Mesendoderm (in vitro differentiated cells): Measurements from ENCODE around the gene SND1.

Source experiments
- DNase-seq: peaks from one replicate; pipeline ENCODE4 v3.0.0; 2013
- H2AK5ac ChIP-seq: 2 replicates; pipeline ENCODE4 v1.6.1; 2013; ENCODE audit warnings: low read length, inconsistent platforms
- H2BK120ac ChIP-seq: 2 replicates; pipeline ENCODE4 v1.6.1; 2013; ENCODE audit warnings: low read depth, mild to moderate bottlenecking, low read length, moderate library complexity, mixed read lengths
- H2BK15ac ChIP-seq: replicated peaks from 2 replicates; pipeline ENCODE4 v1.6.1; 2013; ENCODE audit warnings: low read depth, mild to moderate bottlenecking, moderate library complexity
- H2BK5ac ChIP-seq: 2 replicates; pipeline ENCODE4 v1.6.1; 2013; ENCODE audit warnings: low read length, inconsistent platforms
- H3K18ac ChIP-seq: 2 replicates; pipeline ENCODE4 v1.6.1; 2013; ENCODE audit warnings: mild to moderate bottlenecking, low read length, mixed read lengths
- H3K23ac ChIP-seq: one replicate; pipeline ENCODE4 v1.6.1; 2013; ENCODE audit warnings: low read length
- H3K27ac ChIP-seq: 2 replicates; pipeline ENCODE4 v1.5.1; 2013; ENCODE audit warnings: low read depth, mild to moderate bottlenecking, inconsistent platforms, low read length, moderate library complexity
- H3K27me3 ChIP-seq: 2 replicates; pipeline ENCODE4 v1.6.1; 2013; ENCODE audit warnings: low read length, control low read depth, mild to moderate bottlenecking, inconsistent platforms; ENCODE audit not compliant: insufficient read depth, poor library complexity
- H3K36me3 ChIP-seq: 2 replicates; pipeline ENCODE4 v1.6.1; 2013; ENCODE audit warnings: low read length, inconsistent platforms; ENCODE audit not compliant: control insufficient read depth, insufficient read depth
- H3K4ac ChIP-seq: one replicate; pipeline ENCODE4 v1.6.1; 2013; ENCODE audit warnings: low read depth, mild to moderate bottlenecking, low read length, moderate library complexity
- H3K4me1 ChIP-seq: 2 replicates; pipeline ENCODE4 v1.6.1; 2013; ENCODE audit warnings: low read depth, low read length, inconsistent platforms; ENCODE audit not compliant: control insufficient read depth
- H3K4me2 ChIP-seq: 2 replicates; pipeline ENCODE4 v1.6.1; 2013; ENCODE audit warnings: low read length
- H3K4me3 ChIP-seq: 2 replicates; pipeline ENCODE4 v1.5.1; 2013; ENCODE audit warnings: mild to moderate bottlenecking, low read length
- H3K56ac ChIP-seq: one replicate; pipeline ENCODE4 v1.6.1; 2013; ENCODE audit warnings: low read length
- H3K79me1 ChIP-seq: 2 replicates; pipeline ENCODE4 v1.6.1; 2013; ENCODE audit warnings: low read length, inconsistent platforms
- H3K79me2 ChIP-seq: 2 replicates; pipeline ENCODE4 v1.6.1; 2013; ENCODE audit warnings: mild to moderate bottlenecking, low read length; ENCODE audit not compliant: control insufficient read depth, insufficient read depth
- H3K9ac ChIP-seq: 2 replicates; pipeline ENCODE4 v1.6.1; 2013; ENCODE audit warnings: low read length, inconsistent platforms
- H4K5ac ChIP-seq: one replicate; pipeline ENCODE4 v1.6.1; 2013; ENCODE audit warnings: low read length
- H4K8ac ChIP-seq: one replicate; pipeline ENCODE4 v1.6.1; 2013; ENCODE audit warnings: low read depth, mild to moderate bottlenecking, control low read depth, low read length, moderate library complexity
- WGBS: extraction: QIAGEN DNeasy Blood & Tissue Kit; methylation state at CpG from one replicate; pipeline ENCODE4 v1.1.7; 2013; ENCODE audit warnings: low lambda C conversion rate, missing lambda C conversion rate; ENCODE audit not compliant: insufficient coverage; ENCODE audit errors: extremely low coverage; 5-methylcytosine and 5-hydroxymethylcytosine counted together

Gene SND1

DNA sequence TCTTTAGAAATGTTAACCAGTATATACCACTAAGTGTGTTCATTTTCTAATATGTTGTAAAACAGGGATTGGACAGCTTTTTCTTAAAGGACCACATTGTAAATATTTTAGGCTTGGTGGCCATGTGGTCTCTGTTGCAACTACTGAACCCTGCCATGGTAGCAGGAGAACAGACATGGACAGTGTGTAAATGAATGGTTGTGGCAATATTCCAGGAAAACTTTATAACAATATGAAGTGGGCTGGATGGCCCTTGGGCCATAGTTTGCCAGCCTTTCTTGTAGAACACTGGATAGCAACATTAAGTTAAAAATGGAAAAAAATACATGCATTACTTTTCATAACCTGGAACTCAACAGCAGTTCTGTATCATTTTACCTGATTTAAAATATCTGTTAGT is 61.0 kb downstream of the SND1 start:
- H3K23ac ChIP-seq, result no peak overlapping the region
- H4K8ac ChIP-seq, result no peak overlapping the region
- no peak overlapping the region for H2BK5ac ChIP-seq
- no peak for DNase-seq
- no peak overlapping the region for H3K18ac ChIP-seq
- no peak overlapping the region for H3K4me2 ChIP-seq
- H3K4ac ChIP-seq, result no peak overlapping the region
- H2BK120ac ChIP-seq, result no peak overlapping the region
- peaks cover 12% of the 10 kb centered on the region for H3K79me1 ChIP-seq
- no peak overlapping the region for H3K4me3 ChIP-seq
- no peak overlapping the region for H4K5ac ChIP-seq
- no peak overlapping the region for H2AK5ac ChIP-seq
- H3K36me3 ChIP-seq, result peaks cover 5% of the 10 kb centered on the region
- H3K9ac ChIP-seq, result no peak overlapping the region
- H3K27me3 ChIP-seq, result no peaks in the 10 kb centered on the region
- H3K4me1 ChIP-seq, result no peaks in the 10 kb centered on the region
- H3K56ac ChIP-seq, result no peak overlapping the region
- H3K27ac ChIP-seq, result no peak overlapping the region
- H2BK15ac ChIP-seq, result no peak overlapping the region
- peaks cover 6% of the 10 kb centered on the region for H3K79me2 ChIP-seq

DNA sequence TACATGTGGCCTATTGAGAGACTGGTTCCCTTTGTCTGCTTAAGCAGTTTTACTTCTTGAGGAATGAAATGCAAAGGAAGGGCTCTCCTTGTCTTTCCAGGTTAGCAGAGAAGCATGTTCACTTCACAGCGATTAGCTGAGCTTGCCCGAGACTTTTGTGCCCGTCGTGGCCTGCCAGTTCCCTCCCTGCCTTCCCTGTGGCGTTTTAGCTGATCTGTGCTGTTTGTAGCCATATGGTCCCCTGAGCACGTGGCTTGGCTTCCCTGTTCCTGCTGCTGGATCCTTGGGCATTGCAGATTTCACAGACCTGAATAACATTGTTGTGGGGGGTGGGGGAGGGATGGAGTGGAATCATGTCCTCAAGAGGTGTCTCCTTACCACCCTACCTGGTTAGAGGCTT is 61.8 kb downstream of the SND1 start:
- no peak for DNase-seq
- H2BK5ac ChIP-seq, result no peak overlapping the region
- H4K8ac ChIP-seq, result no peak overlapping the region
- no peak overlapping the region for H4K5ac ChIP-seq
- peaks cover 6% of the 10 kb centered on the region for H3K79me2 ChIP-seq
- no peak overlapping the region for H2AK5ac ChIP-seq
- no peak overlapping the region for H3K9ac ChIP-seq
- H3K4me3 ChIP-seq, result no peak overlapping the region
- H2BK120ac ChIP-seq, result no peak overlapping the region
- WGBS, result no CpG with 5 or more reads among the region's 6 CpGs
- no peak overlapping the region for H3K56ac ChIP-seq
- no peak overlapping the region for H3K18ac ChIP-seq
- H3K36me3 ChIP-seq, result peaks cover 5% of the 10 kb centered on the region
- H2BK15ac ChIP-seq, result no peak overlapping the region
- H3K79me1 ChIP-seq, result peaks cover 12% of the 10 kb centered on the region
- H3K4me2 ChIP-seq, result no peak overlapping the region
- H3K27ac ChIP-seq, result no peak overlapping the region
- H3K4ac ChIP-seq, result no peak overlapping the region
- H3K27me3 ChIP-seq, result no peaks in the 10 kb centered on the region
- H3K4me1 ChIP-seq, result no peaks in the 10 kb centered on the region
- H3K23ac ChIP-seq, result no peak overlapping the region

DNA sequence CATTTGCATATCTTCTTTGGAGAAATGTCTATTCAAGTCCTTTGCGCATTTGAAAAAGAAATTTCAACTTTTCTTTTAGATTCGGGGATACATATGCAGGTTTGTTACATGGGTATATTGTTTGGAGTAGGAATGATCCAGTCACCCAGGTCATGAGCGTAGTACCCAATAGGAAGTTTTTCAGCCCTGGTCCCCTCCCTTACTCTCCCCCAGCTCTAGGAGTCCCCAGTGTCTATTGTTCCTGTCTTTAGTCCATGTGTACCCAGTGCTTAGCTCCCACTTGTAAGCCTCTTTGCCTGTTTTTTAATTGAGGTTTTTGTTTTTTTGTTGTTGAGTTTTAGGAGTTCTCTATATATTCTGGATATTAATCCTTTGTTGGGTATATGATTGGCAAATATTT is 63.3 kb downstream of the SND1 start:
- Histone ChIP-seq H3K4ac (no peak overlapping the region), H4K5ac (no peak overlapping the region), H3K4me2 (no peak overlapping the region), H3K27me3 (no peaks in the 10 kb centered on the region), H3K79me1 (peaks cover 8% of the 10 kb centered on the region), H3K36me3 (peaks cover 3% of the 10 kb centered on the region), H3K56ac (no peak overlapping the region), H3K4me3 (no peak overlapping the region), H2BK120ac (no peak overlapping the region), H3K23ac (no peak overlapping the region), H3K79me2 (peaks cover 6% of the 10 kb centered on the region), H3K4me1 (no peaks in the 10 kb centered on the region), H3K9ac (no peak overlapping the region), H2BK15ac (no peak overlapping the region), H2BK5ac (no peak overlapping the region), H3K18ac (no peak overlapping the region), H4K8ac (no peak overlapping the region), H2AK5ac (no peak overlapping the region), H3K27ac (no peak overlapping the region)
- no CpG with 5 or more reads among the region's 3 CpGs for WGBS
- no peak for DNase-seq

DNA sequence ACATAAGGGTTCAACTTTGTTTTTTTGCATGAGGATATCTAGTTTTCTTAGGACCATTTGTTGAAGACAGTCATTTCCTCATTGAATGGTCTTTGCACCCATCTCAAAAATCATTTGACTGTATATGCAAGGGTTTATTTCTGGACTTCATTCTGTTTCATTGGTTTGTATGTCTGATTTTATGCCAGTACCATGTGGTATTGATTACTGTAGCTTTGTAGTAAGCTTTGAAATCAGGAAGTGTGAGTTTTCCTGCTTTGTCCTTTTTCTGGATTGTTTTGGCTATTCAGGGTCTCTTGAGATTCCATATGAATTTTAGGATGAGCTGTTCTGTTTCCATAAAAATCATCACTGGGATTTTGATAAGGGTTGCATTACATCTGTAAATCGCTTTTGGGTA is 63.9 kb downstream of the SND1 start:
- no peak for DNase-seq

DNA sequence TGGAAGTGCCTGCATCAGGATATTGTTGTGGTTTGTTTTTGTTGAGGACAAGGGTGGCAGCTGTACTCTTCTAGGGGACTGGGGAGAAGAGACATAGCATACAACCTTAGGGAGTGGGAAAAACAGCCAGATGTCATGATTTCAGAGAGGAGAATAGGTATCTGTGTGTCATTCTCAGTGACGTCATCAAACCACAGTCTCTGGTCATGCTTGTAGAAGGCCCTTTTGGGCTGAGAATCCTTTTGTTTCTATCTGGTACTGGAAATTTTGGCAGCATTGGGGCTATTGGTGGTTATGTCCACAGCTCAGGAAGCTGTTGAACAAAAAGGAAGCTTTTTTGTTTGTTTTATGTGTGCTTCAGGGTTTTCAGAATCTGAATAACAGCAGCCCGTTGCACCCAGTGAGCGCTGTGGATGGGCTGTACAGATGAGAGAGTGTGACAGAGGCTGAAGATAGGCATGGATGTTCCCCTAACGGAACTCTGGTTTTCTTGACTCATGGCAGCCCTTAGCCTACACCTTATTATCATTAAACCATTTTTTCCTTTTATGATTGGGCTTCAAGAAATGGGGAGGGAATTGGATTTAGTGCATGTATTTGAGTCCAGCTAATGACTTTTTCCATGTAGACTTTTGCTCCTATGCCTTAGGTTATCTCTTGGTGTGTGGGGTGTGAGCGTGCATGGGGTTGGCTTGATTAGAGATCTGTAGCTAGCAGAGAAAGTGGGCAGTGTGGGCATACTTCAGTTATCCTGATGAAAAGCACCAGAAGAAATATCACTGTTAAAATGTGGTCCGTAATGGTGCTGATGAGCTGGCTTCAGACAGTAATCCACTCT is 65.7 kb downstream of the SND1 start:
- Histone ChIP-seq H4K5ac (no peak overlapping the region), H3K27ac (no peak overlapping the region), H3K9ac (no peak overlapping the region), H3K79me2 (peaks cover 6% of the 10 kb centered on the region), H4K8ac (no peak overlapping the region), H2BK5ac (no peak overlapping the region), H3K4me3 (no peak overlapping the region), H3K56ac (no peak overlapping the region), H3K79me1 (peaks cover 8% of the 10 kb centered on the region), H3K4me2 (no peak overlapping the region), H2BK15ac (no peak overlapping the region), H3K27me3 (no peaks in the 10 kb centered on the region), H3K36me3 (peaks cover 3% of the 10 kb centered on the region), H3K23ac (no peak overlapping the region), H3K4me1 (no peaks in the 10 kb centered on the region), H2BK120ac (no peak overlapping the region), H3K4ac (no peak overlapping the region), H2AK5ac (no peak overlapping the region), H3K18ac (no peak overlapping the region)
- no CpG with 5 or more reads among the region's 6 CpGs for WGBS
- no peak for DNase-seq

More for the DNA sequence above, 63.9 kb downstream of the SND1 start:
- Histone ChIP-seq H3K4ac (no peak overlapping the region), H3K79me1 (peaks cover 10% of the 10 kb centered on the region), H3K4me1 (no peaks in the 10 kb centered on the region), H3K36me3 (peaks cover 3% of the 10 kb centered on the region), H3K4me2 (no peak overlapping the region), H3K56ac (no peak overlapping the region), H2AK5ac (no peak overlapping the region), H2BK5ac (no peak overlapping the region), H3K79me2 (peaks cover 6% of the 10 kb centered on the region), H3K27ac (no peak overlapping the region), H3K23ac (no peak overlapping the region), H3K9ac (no peak overlapping the region), H2BK15ac (no peak overlapping the region), H4K5ac (no peak overlapping the region), H3K27me3 (no peaks in the 10 kb centered on the region), H3K4me3 (no peak overlapping the region), H2BK120ac (no peak overlapping the region), H4K8ac (no peak overlapping the region), H3K18ac (no peak overlapping the region)
- no CpG with 5 or more reads among the region's 1 CpG for WGBS

DNA sequence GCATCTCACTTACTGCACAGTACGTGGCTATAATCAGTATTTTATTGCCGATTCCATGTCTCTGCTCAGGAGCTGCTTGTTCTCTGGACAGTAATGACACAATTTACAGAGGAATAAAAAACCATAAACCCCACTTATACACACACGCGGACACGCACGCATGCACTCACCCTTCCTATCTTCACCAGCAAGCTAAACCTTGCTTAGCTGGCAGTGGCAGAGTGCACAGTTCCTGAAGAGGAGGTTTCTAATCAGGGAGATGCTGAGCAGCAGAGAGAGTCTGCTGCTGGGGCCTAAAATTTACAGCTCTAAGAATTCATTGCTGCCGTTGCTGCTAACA is 66.3 kb downstream of the SND1 start:
- Histone ChIP-seq H3K56ac (no peak overlapping the region), H3K36me3 (peaks cover 3% of the 10 kb centered on the region), H3K79me2 (peaks cover 6% of the 10 kb centered on the region), H3K4ac (no peak overlapping the region), H3K4me3 (no peak overlapping the region), H2BK120ac (no peak overlapping the region), H3K79me1 (peaks cover 8% of the 10 kb centered on the region), H4K8ac (no peak overlapping the region), H3K23ac (no peak overlapping the region), H3K4me2 (no peak overlapping the region), H3K4me1 (no peaks in the 10 kb centered on the region), H2BK5ac (no peak overlapping the region), H3K18ac (no peak overlapping the region), H2BK15ac (no peak overlapping the region), H3K27ac (no peak overlapping the region), H3K27me3 (no peaks in the 10 kb centered on the region), H2AK5ac (no peak overlapping the region), H3K9ac (no peak overlapping the region), H4K5ac (no peak overlapping the region)
- WGBS, result no CpG with 5 or more reads among the region's 7 CpGs
- DNase-seq, result no peak
